Upper lobe of left lung (tissue), 4 donors: ENCODE data around the gene ZNF138.

Experiments
- EP300 ChIP-seq, 4 donors: sonication (generic); formaldehyde crosslinking; IDR thresholded peaks; one replicate each; pipeline ENCODE4 v1.5.1; 2017; ENCODE audit warnings: antibody characterized with exemption in 4 of 4, control low read depth in 2 of 4
- POLR2A ChIP-seq, 4 donors: fragments of 450-650 bp; IDR thresholded peaks; one replicate each; pipeline ENCODE4 v1.5.1; 2016 to 2017; ENCODE audit warnings: antibody characterized with exemption in 4 of 4, mild to moderate bottlenecking in 2 of 4
- POLR2AphosphoS5 ChIP-seq, 2 donors: sonication (generic); formaldehyde crosslinking; IDR thresholded peaks; one replicate each; pipeline ENCODE4 v1.5.1; 2017; ENCODE audit warnings: antibody characterized with exemption in 2 of 2
- TF ChIP-seq, protein P1 (sequence below), 6 experiments: fragments of 450-650 bp in 4 of 6; fragments of 200-600 bp in 2 of 6; sonication (generic) in 2 of 6; IDR thresholded peaks; one replicate each; pipeline ENCODE4 v1.5.1; 2016 to 2019; ENCODE audit warnings: antibody characterized with exemption in 6 of 6

DNA sequence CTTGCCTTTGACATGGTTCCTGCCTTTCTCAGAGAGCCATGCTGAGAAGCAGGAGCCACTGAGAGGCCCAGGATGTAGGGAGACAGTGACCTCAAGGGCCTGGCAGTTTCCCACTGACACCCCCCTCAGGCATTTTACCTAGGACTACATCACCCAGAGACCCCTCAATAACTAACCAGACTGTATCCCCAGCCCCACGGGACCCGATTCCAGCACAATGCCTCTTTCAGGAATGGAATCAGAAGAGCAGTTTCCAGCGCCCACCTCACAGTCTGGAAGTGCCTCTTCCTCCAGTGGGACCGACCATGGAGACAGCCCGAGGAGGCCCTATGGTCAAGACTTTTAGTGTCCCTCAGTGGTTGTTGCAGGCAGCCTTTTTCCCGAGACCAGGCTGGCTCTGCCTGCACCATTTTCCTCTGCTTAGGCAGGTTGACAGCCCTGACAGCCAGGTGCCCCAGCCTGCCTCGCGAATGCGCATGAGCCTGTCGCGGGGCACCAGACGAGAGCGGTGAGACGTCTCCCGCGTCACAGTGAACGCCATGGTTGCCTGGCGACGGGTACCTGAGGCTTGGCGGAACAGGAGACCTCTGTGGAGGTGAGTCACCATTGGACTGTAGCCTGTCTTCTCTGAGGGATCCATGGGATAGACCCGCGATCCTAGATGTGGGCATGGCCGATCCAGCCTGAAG, 80.5 kb downstream of the ZNF138 start:
- TF ChIP-seq, protein P1, sequence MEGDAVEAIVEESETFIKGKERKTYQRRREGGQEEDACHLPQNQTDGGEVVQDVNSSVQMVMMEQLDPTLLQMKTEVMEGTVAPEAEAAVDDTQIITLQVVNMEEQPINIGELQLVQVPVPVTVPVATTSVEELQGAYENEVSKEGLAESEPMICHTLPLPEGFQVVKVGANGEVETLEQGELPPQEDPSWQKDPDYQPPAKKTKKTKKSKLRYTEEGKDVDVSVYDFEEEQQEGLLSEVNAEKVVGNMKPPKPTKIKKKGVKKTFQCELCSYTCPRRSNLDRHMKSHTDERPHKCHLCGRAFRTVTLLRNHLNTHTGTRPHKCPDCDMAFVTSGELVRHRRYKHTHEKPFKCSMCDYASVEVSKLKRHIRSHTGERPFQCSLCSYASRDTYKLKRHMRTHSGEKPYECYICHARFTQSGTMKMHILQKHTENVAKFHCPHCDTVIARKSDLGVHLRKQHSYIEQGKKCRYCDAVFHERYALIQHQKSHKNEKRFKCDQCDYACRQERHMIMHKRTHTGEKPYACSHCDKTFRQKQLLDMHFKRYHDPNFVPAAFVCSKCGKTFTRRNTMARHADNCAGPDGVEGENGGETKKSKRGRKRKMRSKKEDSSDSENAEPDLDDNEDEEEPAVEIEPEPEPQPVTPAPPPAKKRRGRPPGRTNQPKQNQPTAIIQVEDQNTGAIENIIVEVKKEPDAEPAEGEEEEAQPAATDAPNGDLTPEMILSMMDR (IDR thresholded peaks at IDR 0.05): no peak
- TF ChIP-seq EP300 (IDR thresholded peaks at IDR 0.05) (no peak), POLR2AphosphoS5 (IDR thresholded peaks at IDR 0.05) (no peak), POLR2A (IDR thresholded peaks at IDR 0.05) (no peak)
